Activated naive CD8-positive, alpha-beta T cell (primary cell): ENCODE data around the gene LGR4.

ENCODE experiments used
- H3K27ac Mint-ChIP-seq: one replicate; pipeline ENCODE4 v1.8.0; 2021; ENCODE audit warnings: mixed read lengths
- H3K27me3 Mint-ChIP-seq: one replicate; pipeline ENCODE4 v1.8.0; 2021; ENCODE audit warnings: mixed read lengths
- H3K36me3 Mint-ChIP-seq: one replicate; pipeline ENCODE4 v1.8.0; 2021; ENCODE audit warnings: mixed read lengths
- H3K4me1 Mint-ChIP-seq: one replicate; pipeline ENCODE4 v1.8.0; 2021; ENCODE audit warnings: low read depth, mixed read lengths
- H3K4me3 Mint-ChIP-seq: one replicate; pipeline ENCODE4 v1.8.0; 2021; ENCODE audit warnings: mild to moderate bottlenecking, mixed read lengths
- H3K9me3 Mint-ChIP-seq: one replicate; pipeline ENCODE4 v1.8.0; 2021; ENCODE audit warnings: low read depth, mixed read lengths

LGR4 gene

DNA sequence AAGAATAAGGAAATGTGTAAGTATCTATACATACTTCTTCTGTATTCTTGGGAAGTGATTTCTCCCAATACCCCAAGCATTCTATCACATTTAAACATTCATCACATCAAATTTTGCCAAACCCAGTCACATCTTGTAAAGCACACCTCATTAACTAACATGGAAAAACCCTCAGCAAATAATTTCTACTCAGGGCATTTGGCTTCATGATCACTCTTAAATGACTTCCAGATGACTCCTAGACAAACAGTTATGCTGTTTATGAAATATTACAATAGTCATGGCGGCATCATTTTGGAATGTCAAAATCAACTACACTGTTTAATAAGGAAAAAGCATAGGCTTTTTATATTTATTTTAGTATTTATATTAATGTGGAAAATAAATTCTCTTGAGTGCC is 62.3 kb downstream of the LGR4 start:
- no peak overlapping the region for H3K27ac Mint-ChIP-seq
- no peaks in the 10 kb centered on the region for H3K4me1 Mint-ChIP-seq
- H3K9me3 Mint-ChIP-seq = no peaks in the 10 kb centered on the region
- peaks cover 1% of the 10 kb centered on the region for H3K27me3 Mint-ChIP-seq
- H3K4me3 Mint-ChIP-seq = no peak overlapping the region
- H3K36me3 Mint-ChIP-seq = no peaks in the 10 kb centered on the region

DNA sequence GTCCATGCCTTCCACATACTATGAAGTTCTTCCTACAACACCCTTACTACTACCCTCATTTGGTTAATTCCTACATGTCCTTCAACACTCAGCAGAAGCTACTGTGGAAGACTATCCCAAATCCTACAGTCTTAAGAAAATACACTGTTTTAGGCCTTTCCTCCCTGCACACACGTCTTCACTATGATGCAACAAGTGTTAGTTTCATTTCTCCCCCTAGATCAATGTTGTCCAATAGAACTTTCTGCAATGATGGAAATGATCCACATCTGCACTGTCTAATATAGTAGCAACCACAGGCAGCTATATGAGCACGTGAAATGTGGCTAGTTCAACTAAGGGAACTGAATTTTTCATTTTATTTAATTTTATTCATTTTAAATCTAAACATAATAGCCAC is 62.8 kb downstream of the LGR4 start:
- Mint-ChIP-seq H3K27me3 (peaks cover 1% of the 10 kb centered on the region), H3K36me3 (no peaks in the 10 kb centered on the region), H3K4me3 (no peak overlapping the region), H3K9me3 (no peaks in the 10 kb centered on the region), H3K4me1 (no peaks in the 10 kb centered on the region), H3K27ac (no peak overlapping the region)

- Mint-ChIP-seq H3K36me3 (no peaks in the 10 kb centered on the region), H3K27ac (no peak overlapping the region), H3K4me1 (no peaks in the 10 kb centered on the region), H3K4me3 (no peak overlapping the region), H3K9me3 (no peaks in the 10 kb centered on the region), H3K27me3 (peaks cover 1% of the 10 kb centered on the region)
Measured at GRCh38 chr11:27409049-27409448, 63.5 kb downstream of the LGR4 start.

- Mint-ChIP-seq H3K27me3 (peaks cover 1% of the 10 kb centered on the region), H3K4me1 (no peaks in the 10 kb centered on the region), H3K27ac (no peak overlapping the region), H3K4me3 (no peak overlapping the region), H3K9me3 (no peaks in the 10 kb centered on the region), H3K36me3 (no peaks in the 10 kb centered on the region)
Measured at GRCh38 chr11:27408246-27408800, 64.3 kb downstream of the LGR4 start.

GRCh38 chr11:27406498-27407354 is 65.9 kb downstream of the LGR4 start:
- Mint-ChIP-seq H3K27ac (no peak overlapping the region), H3K4me1 (no peaks in the 10 kb centered on the region), H3K9me3 (no peaks in the 10 kb centered on the region), H3K4me3 (no peak overlapping the region), H3K27me3 (peaks cover 1% of the 10 kb centered on the region), H3K36me3 (no peaks in the 10 kb centered on the region)

DNA sequence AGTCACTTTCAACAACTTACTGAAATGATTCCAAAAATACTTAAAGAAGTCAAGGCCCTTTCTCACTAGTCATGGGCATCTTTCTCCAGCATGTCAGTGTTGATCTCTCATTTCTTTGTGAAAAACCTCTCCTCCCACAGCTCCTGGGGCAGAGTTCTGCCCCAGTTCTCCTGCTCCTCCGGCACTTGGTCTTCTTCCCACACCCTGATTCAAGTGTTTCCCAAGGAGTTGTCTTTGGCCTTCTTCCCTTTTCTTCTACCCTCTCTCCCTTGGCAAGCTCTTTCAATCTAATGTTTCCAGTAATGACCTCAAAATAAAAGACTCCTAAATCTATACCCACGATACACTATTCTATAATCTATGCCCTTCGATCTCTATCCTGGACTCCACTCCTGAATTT is 67.5 kb downstream of the LGR4 start:
- Mint-ChIP-seq H3K36me3 (no peaks in the 10 kb centered on the region), H3K4me3 (no peak overlapping the region), H3K4me1 (no peaks in the 10 kb centered on the region), H3K9me3 (no peaks in the 10 kb centered on the region), H3K27me3 (peaks cover 1% of the 10 kb centered on the region), H3K27ac (no peak overlapping the region)

DNA sequence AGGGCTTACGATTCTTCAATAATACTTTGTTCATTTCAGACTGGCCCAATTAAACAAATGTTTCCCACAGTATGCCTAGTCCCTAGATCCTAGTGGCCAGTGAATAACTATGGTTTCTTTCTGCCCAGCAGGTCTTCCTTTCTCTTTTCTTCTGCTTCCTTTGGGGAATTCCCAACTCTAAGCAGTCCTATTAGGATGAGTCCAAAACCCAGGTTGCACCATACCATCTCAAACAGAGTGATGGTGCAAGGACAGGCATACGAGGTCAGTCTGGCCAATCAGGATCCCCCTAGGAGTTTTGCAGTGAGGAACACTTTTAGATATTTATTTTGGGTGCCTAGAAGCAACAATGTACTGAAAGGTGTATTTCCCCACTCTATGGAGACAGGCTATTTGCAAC is 68.2 kb downstream of the LGR4 start:
- H3K36me3 Mint-ChIP-seq = no peaks in the 10 kb centered on the region
- H3K4me1 Mint-ChIP-seq = no peaks in the 10 kb centered on the region
- no peak overlapping the region for H3K4me3 Mint-ChIP-seq
- no peaks in the 10 kb centered on the region for H3K27me3 Mint-ChIP-seq
- no peak overlapping the region for H3K27ac Mint-ChIP-seq
- no peaks in the 10 kb centered on the region for H3K9me3 Mint-ChIP-seq

- Mint-ChIP-seq H3K4me1 (no peaks in the 10 kb centered on the region), H3K36me3 (no peaks in the 10 kb centered on the region), H3K27ac (no peak overlapping the region)
Measured at GRCh38 chr11:27403195-27403594, 69.4 kb downstream of the LGR4 start.

GRCh38 chr11:27402450-27402849 is 70.1 kb downstream of the LGR4 start:
- no peaks in the 10 kb centered on the region for H3K27me3 Mint-ChIP-seq
- H3K9me3 Mint-ChIP-seq = no peaks in the 10 kb centered on the region
- H3K27ac Mint-ChIP-seq = no peak overlapping the region
- no peaks in the 10 kb centered on the region for H3K36me3 Mint-ChIP-seq
- no peaks in the 10 kb centered on the region for H3K4me1 Mint-ChIP-seq
- no peak overlapping the region for H3K4me3 Mint-ChIP-seq

More at GRCh38 chr11:27403195-27403594, 69.4 kb downstream of the LGR4 start:
- Mint-ChIP-seq H3K9me3 (no peaks in the 10 kb centered on the region), H3K4me3 (no peak overlapping the region), H3K27me3 (no peaks in the 10 kb centered on the region)

DNA sequence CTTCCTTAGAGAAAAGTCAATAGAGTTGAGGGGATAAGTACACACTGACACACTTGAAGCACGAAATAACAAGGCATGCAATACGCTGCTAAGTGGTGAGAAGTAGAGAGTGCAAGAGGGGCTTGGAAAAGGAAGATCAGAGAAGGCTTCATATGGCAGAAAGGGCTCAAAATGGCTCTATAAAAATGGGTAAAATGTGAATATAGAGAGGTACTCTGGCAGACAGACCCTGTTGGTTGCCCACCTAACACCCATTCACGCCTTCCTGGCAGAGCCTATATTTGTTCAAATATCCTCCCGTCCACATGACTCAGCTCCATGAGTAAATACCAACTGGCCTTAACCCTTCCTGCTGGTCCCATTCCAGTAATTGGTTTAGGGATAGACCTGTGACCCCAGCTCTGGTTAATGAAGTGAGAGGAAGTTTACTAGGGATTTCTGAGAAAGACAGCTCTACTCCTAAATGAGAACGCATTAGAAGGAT is 70.7 kb downstream of the LGR4 start:
- Mint-ChIP-seq H3K4me3 (no peak overlapping the region), H3K27ac (no peak overlapping the region), H3K27me3 (no peaks in the 10 kb centered on the region), H3K4me1 (no peaks in the 10 kb centered on the region), H3K9me3 (no peaks in the 10 kb centered on the region), H3K36me3 (no peaks in the 10 kb centered on the region)

GRCh38 chr11:27401280-27401832 is 71.2 kb downstream of the LGR4 start:
- Mint-ChIP-seq H3K9me3 (no peaks in the 10 kb centered on the region), H3K27ac (no peak overlapping the region), H3K27me3 (no peaks in the 10 kb centered on the region), H3K4me3 (no peak overlapping the region), H3K4me1 (no peaks in the 10 kb centered on the region), H3K36me3 (no peaks in the 10 kb centered on the region)

DNA sequence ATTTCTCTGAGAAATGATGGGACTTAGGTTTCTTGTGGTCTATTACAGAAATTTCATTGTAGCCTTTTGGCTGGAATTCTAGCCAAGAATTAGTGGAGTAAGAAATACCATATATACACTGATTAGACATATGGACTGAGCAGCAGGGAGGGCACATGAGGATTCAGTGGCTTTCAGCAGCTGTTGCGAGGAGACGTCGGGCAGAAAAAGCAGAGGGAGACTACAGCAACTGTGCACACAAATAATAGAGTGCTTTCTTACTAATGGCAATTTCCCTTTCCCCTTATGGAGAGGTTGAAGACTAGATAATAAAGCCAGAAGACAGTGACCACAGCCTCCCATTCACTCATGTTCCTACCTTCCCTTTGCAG is 74.2 kb downstream of the LGR4 start:
- Mint-ChIP-seq H3K4me1 (no peaks in the 10 kb centered on the region), H3K27ac (no peak overlapping the region), H3K27me3 (no peaks in the 10 kb centered on the region), H3K36me3 (no peaks in the 10 kb centered on the region), H3K9me3 (no peaks in the 10 kb centered on the region), H3K4me3 (no peak overlapping the region)

DNA sequence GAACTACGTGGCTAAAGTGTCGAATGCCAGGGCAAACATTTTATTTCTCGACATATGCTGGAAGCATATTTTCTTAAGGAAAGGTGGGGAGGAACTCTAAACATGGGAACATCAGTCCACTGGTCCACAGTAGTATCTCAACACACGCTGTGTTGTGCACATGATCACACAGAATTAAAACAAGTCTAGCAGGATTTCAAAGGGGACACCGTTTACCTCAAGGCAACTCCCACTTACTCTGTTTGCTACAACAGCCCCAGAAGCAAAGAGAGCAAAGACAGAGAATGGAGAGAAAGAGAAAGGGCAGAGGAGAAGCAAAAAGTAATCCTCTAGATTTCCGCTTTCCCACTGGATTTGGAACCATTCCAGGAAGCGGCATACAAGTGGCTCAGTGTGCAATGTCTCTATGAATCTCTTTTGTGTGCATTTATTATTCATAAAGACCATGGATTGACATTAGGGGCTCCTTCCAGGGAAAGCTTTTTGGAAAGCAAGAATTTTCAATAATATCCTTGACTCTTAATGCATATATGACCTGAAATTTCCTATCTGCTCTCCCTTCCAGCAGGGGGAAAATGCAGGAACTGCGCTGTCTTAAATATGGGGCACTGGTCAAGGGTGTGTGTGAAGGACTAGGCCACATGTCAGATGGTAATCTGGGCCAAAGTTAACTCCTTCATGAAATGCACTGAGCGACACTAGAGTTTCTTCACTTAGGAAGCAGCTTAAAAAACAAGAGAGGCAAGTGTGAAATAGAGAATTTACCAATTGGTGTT is 74.8 kb downstream of the LGR4 start:
- H3K4me3 Mint-ChIP-seq = no peak overlapping the region
- H3K9me3 Mint-ChIP-seq = no peaks in the 10 kb centered on the region
- H3K27me3 Mint-ChIP-seq = no peaks in the 10 kb centered on the region
- H3K4me1 Mint-ChIP-seq = no peaks in the 10 kb centered on the region
- no peak overlapping the region for H3K27ac Mint-ChIP-seq
- H3K36me3 Mint-ChIP-seq = no peaks in the 10 kb centered on the region

- Mint-ChIP-seq H3K9me3 (no peaks in the 10 kb centered on the region), H3K36me3 (no peaks in the 10 kb centered on the region), H3K27me3 (no peaks in the 10 kb centered on the region), H3K4me3 (no peak overlapping the region), H3K4me1 (no peaks in the 10 kb centered on the region), H3K27ac (no peak overlapping the region)
Measured at GRCh38 chr11:27396259-27396839, 76.2 kb downstream of the LGR4 start.
